GM12864 (cell line): ENCODE results near the gene TMIGD1.
A peak's percentile ranks its signal among the peaks of the same experiment; 100 is the strongest.

Experiments
- DNase-seq: peaks from one replicate; pipeline ENCODE4 v3.0.0-alpha.2; 2011; ENCODE audit warnings: low read depth
- H3K4me3 ChIP-seq: 2 replicates; pipeline ENCODE4 v1.5.1; 2011; ENCODE audit warnings: mild to moderate bottlenecking, low read depth, low read length, control low read depth
- CTCF ChIP-seq: IDR thresholded peaks from 2 replicates; pipeline ENCODE4 v1.5.1; 2011; ENCODE audit warnings: low read depth, mild to moderate bottlenecking, moderate library complexity, low read length, control low read depth, inconsistent platforms; ENCODE audit errors: missing control alignments

The TMIGD1 gene

DNA sequence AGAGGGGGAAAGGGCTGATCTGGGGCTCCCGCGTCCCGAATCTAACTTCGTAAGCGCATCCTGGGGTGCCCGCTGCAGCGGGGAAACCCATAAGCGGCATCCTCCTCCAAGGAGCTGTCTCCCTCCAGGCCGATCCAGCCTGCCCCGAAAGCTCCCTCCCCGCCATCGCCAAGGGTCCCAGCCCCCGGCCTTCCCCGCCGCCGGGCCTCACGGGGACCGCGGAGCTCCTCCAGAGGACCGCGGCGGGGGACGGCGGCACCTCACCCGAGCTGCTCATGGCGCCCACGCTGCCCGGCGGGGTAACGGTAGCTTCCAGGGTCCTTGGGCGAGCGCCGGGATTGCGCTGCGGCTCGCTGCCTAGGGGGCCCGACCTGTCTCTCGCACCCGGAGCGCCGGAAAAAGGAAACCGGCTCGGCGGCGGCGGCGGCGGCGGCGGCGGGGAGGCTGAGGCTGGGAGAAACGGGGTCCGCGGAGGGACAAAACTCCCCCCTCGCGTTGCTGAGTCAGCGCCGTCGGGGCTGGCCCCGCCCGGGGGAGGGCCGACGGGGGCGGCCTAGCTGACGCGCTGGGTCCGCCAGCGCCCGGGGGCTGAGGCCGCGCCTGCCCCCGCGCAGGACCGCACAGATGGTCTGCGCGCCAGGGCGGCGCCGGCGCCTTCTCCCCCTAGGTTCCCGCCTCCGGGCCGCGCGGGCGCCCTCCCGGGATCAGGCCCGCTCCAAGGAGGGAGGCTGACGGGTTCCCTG, 42.1 kb downstream of the TMIGD1 start, which contains the start of gene BLMH:
BLMH (minus strand) TSS at position 402 of the 743 bp plus-strand sequence; CDS start at position 277, 125 bp downstream.
- no peak for TF ChIP-seq CTCF
- peak; percentile 41 for DNase-seq

DNA sequence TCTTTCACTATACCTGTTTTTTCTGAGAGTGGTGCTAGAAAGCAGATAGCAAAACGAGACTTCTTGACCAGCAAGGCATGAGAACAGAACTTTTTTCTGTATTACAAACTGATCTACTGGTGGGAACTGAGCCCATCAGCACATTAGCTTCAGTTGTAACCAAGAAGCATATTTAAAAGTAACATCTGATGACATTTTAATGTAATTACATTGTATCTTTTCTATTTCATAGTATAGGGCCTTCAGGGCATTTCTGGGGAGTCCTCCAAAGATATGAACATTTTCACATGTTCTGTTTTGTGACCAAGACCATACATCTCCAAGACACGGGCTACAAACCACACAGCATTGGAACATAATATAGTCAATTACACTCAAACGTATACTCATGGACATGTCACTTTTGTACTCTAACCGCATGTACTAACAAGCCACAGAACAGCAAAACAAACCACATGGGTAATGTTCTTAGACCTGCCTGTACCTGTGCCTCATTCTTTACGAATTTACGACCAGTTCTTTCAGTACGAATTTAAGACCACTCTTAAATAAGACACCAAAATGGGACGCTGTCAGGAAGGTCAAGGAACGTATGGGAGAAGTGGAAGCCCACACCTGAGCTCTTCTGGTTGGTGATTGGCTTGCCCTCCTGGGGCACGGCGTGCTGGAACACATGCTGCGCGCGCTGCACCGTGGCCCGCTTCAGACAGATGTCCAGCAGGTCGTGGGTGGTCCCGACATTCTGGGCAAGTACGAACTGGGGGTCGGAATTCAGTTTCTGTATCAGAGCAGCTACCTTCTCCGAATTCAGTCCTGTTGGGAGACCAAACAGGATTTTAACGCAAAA, 42.9 kb downstream of the TMIGD1 start:
- no peak for DNase-seq

More for the DNA sequence above, 42.1 kb downstream of the TMIGD1 start, which contains the start of gene BLMH:
- peak within 1 kb of the TSS; percentile 88 for H3K4me3 ChIP-seq

DNA sequence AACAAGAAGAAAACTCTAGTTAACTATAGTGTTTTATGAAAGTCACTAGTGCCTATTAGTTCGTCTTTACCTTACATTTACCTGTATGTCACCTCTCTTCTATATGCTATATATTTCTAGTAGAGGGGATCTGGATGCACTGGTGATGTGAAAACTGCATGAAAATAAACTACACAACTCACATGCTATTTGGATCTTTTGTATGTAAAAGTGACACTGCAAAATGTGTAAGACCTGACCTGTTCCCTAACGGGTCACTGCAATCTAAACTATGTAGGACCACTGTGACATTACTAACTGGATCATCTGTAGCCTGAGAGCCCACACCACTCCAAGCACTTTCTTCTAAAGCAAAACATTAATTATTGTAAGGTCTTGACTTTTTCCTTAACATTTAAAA, 43.8 kb downstream of the TMIGD1 start:
- TF ChIP-seq CTCF: no peak
- no peak overlapping the region for H3K4me3 ChIP-seq
- no peak for DNase-seq

More for the DNA sequence above, 42.9 kb downstream of the TMIGD1 start:
- TF ChIP-seq CTCF: no peak
- peak overlapping the region; percentile 88 for H3K4me3 ChIP-seq

DNA sequence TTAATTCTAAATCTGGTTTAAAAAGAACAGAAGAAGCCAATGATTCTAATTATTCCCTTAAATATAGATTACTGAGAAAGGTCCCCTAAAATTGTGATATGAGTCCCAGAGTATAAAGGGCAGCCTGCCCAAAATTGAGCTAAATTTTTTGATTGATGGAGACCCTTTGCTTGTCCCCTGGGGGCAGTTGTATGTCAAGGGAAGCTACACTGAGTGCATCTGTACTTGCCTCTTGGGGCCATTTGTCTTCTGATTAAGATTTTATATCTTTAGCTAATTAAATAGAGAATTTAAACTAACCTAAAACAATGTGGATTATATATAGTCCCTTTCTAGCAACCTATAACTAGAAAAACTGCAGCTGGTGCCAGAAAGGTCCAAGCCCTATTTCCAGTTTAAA, 54.7 kb downstream of the TMIGD1 start:
- no peak for TF ChIP-seq CTCF
- H3K4me3 ChIP-seq: no peak overlapping the region
- DNase-seq: no peak

GRCh38 chr17:30278032-30278431, 55.8 kb downstream of the TMIGD1 start:
- peak; percentile 29 for TF ChIP-seq CTCF
- no peak for DNase-seq
- no peak overlapping the region for H3K4me3 ChIP-seq

DNA sequence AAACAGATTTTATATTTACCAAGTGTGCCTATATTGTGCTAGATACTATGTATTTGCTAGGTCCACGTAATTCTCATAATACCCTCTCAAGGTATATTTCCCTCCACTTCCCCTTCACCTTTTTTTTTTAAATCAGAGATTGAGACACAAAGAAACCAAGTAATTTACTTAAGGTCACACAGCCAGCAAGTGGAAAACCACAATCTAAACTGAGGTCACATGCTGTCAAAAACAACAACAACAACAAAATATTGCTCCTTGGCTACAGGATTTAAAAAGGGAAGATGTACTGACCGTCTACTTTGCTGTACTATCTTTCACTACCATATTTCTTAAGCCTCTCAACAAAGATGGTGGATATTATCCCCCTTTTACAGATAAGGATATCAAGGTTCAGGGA, 57.9 kb downstream of the TMIGD1 start:
- no peak overlapping the region for H3K4me3 ChIP-seq
- no peak for TF ChIP-seq CTCF
- no peak for DNase-seq
